ENCODE data around the gene VN1R2. TPM values are rescaled to one million over a fixed set of nuclear protein-coding genes. Genes with fewer than 3 reads are reported as not detected.
"Not testable (repeated sequence)": the region's sequence is repeated elsewhere in the genome, so short reads cannot be mapped to it uniquely, and the experiment has no call there.

Gene VN1R2
- total RNA-seq (1 to 10 TPM in 1 of 2 donors, not detected in 1; 1.2 TPM), polyA plus RNA-seq (ENCODE audit: insufficient read depth, low read depth, low replicate concordance) (0.25 TPM)
- long read RNA-seq, donor 1: 0 reads
- long read RNA-seq, donor 2: 0 reads

- 72 to 75% methylated on average over 14 of the region's 14 CpGs for WGBS, 2 donors
- intact Hi-C loops (cut with DNase I; ENCODE audit: low total_unique reads): not testable (repeated sequence)
These were observed at the start of gene VN1R2 for GRCh38 chr19:53257715-53258342. Gene VN1R2, plus strand, starts transcription at chr19:53258292. Its CDS starts 84 bp downstream, at chr19:53258376.

GRCh38 chr19:53211554-53211953 is 46.5 kb upstream of the VN1R2 start:
- H3K4me1 ChIP-seq; H3K36me3 ChIP-seq (ENCODE audit: low read depth, missing control alignments); H3K27me3 ChIP-seq; intact Hi-C loops (cut with DNase I; ENCODE audit: low total_unique reads); DNase-seq; H3K4me3 ChIP-seq; H3K9me3 ChIP-seq; H3K27ac ChIP-seq: not testable (repeated sequence)
- 79 to 84% methylated on average over 3 of the region's 3 CpGs for WGBS, 2 donors

More at GRCh38 chr19:53257715-53258342, at the start of gene VN1R2:
- H3K9me3 ChIP-seq; H3K27me3 ChIP-seq; H3K27ac ChIP-seq; DNase-seq; H3K4me1 ChIP-seq; H3K36me3 ChIP-seq (ENCODE audit: low read depth, missing control alignments); H3K4me3 ChIP-seq: not testable (repeated sequence)

GRCh38 chr19:53212703-53213320 is 45.3 kb upstream of the VN1R2 start:
- Histone ChIP-seq H3K4me1 (no peaks in the 10 kb centered on the region), H3K27ac (no peak overlapping the region), H3K9me3 (no peaks in the 10 kb centered on the region), H3K36me3 (ENCODE audit: low read depth, missing control alignments) (no peaks in the 10 kb centered on the region), H3K27me3 (no peaks in the 10 kb centered on the region), H3K4me3 (no peak overlapping the region)
- intact Hi-C loops (cut with DNase I; ENCODE audit: low total_unique reads): no loop called here
- WGBS, 2 donors: 95 to 98% methylated on average over 2 of the region's 2 CpGs
- no peak for TF ChIP-seq CTCF (IDR thresholded peaks at IDR 0.05)
- TF ChIP-seq POLR2A (IDR thresholded peaks at IDR 0.05): no peak
- DNase-seq: no peak

GRCh38 chr19:53222716-53223115 is 35.4 kb upstream of the VN1R2 start:
- H3K36me3 ChIP-seq (ENCODE audit: low read depth, missing control alignments); DNase-seq; intact Hi-C loops (cut with DNase I; ENCODE audit: low total_unique reads); H3K4me1 ChIP-seq; H3K9me3 ChIP-seq; H3K27ac ChIP-seq; H3K4me3 ChIP-seq; H3K27me3 ChIP-seq: not testable (repeated sequence)
- WGBS, 2 donors: 69% methylated on average over 14 of the region's 28 CpGs; no CpG with 5 or more reads in 1 of the 2 donors

- Histone ChIP-seq H3K36me3 (ENCODE audit: low read depth, missing control alignments) (no peaks in the 10 kb centered on the region), H3K9me3 (no peaks in the 10 kb centered on the region), H3K4me3 (no peak overlapping the region), H3K4me1 (no peaks in the 10 kb centered on the region), H3K27me3 (no peaks in the 10 kb centered on the region), H3K27ac (no peak overlapping the region)
- no peak for DNase-seq
- 73 to 86% methylated on average over 14 to 20 of the region's 20 CpGs for WGBS, 2 donors
- intact Hi-C loops (cut with DNase I; ENCODE audit: low total_unique reads): no loop called here
- TF ChIP-seq POLR2A (IDR thresholded peaks at IDR 0.05): no peak
- no peak for TF ChIP-seq CTCF (IDR thresholded peaks at IDR 0.05)
These were observed 33.5 kb upstream of the VN1R2 start for GRCh38 chr19:53224606-53225005.

- Histone ChIP-seq H3K9me3 (no peaks in the 10 kb centered on the region), H3K27me3 (no peaks in the 10 kb centered on the region), H3K27ac (no peak overlapping the region), H3K4me3 (no peak overlapping the region), H3K4me1 (no peaks in the 10 kb centered on the region), H3K36me3 (ENCODE audit: low read depth, missing control alignments) (no peaks in the 10 kb centered on the region)
- intact Hi-C loops (cut with DNase I; ENCODE audit: low total_unique reads): no loop called here
- DNase-seq: no peak
- no peak for TF ChIP-seq CTCF (IDR thresholded peaks at IDR 0.05)
- TF ChIP-seq POLR2A (IDR thresholded peaks at IDR 0.05): no peak
- WGBS, 2 donors: 92 to 97% methylated on average over 4 of the region's 4 CpGs
These were observed 20.8 kb upstream of the VN1R2 start for GRCh38 chr19:53237114-53237777.
